Kidney epithelial cell (primary cell): ENCODE measurements around the gene KIRREL2. TPM values are rescaled to one million over a fixed set of nuclear protein-coding genes. Genes with fewer than 3 reads are reported as not detected.

Experiments used
- DNase-seq: peaks from one replicate; pipeline ENCODE4 v3.0.0-alpha.2; 2010; ENCODE audit warnings: low read depth
- H3K27me3 ChIP-seq: 2 replicates; pipeline ENCODE4 v1.6.0; 2011; ENCODE audit warnings: low read length; ENCODE audit not compliant: control insufficient read depth, insufficient read depth
- H3K36me3 ChIP-seq: 2 replicates; pipeline ENCODE4 v1.5.1; 2011; ENCODE audit warnings: low read length; ENCODE audit not compliant: control insufficient read depth, insufficient read depth
- H3K4me3 ChIP-seq: 2 replicates; pipeline ENCODE4 v1.5.1; 2011; ENCODE audit warnings: low read depth, mild to moderate bottlenecking, control low read depth, low read length
- total RNA-seq: library from RNA; depleted of rRNA; stranded (reverse); fragments of >200 nt; gene quantifications from 2 replicates; pipeline ENCODE4 v1.2.3, GENCODE V29; 2015
- TF ChIP-seq, protein P1 (sequence below): IDR thresholded peaks from 2 replicates; pipeline ENCODE4 v1.5.1; 2011; ENCODE audit warnings: mild to moderate bottlenecking, moderate library complexity, low read length, control low read depth, inconsistent platforms; ENCODE audit not compliant: insufficient read depth, poor library complexity, severe bottlenecking

Gene KIRREL2
- total RNA-seq, 1 donor from 2014 or later, result 0.50 TPM

DNA sequence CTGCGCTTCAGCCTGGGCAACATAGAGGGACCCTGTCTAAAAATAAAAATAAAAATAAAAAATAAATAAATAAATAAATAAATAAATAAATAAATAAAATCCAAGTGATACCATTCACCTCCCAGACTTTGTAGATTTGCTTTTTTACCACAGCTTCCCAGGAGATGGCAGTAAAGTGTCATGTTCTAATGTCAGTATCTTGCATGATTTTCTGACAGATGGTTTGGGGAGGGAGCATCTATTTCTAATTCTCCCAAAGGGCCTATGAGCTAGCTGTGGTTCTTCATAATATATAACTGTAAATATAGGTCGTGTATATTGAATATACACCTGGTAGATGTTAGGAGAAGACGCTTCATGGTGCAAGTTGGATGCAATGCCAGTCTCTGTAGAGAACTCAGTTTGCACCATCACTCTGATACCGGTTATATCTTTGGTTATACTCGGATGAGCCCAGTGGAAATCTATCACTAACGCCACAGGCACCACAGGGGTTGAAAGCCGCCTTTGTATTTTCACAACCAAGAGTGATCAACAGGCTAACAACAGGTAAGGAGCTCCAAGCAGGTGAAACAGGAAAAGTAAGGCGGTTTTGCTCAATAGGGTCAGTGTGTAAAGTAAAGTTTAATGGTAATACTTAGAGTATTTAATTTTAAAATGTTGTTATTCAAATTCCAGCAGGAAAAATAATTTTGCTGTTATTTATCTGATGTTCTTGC is 25.6 kb downstream of the KIRREL2 start:
- H3K36me3 ChIP-seq, result no peaks in the 10 kb centered on the region
- peaks cover 7% of the 10 kb centered on the region for H3K27me3 ChIP-seq
- TF ChIP-seq, protein P1, sequence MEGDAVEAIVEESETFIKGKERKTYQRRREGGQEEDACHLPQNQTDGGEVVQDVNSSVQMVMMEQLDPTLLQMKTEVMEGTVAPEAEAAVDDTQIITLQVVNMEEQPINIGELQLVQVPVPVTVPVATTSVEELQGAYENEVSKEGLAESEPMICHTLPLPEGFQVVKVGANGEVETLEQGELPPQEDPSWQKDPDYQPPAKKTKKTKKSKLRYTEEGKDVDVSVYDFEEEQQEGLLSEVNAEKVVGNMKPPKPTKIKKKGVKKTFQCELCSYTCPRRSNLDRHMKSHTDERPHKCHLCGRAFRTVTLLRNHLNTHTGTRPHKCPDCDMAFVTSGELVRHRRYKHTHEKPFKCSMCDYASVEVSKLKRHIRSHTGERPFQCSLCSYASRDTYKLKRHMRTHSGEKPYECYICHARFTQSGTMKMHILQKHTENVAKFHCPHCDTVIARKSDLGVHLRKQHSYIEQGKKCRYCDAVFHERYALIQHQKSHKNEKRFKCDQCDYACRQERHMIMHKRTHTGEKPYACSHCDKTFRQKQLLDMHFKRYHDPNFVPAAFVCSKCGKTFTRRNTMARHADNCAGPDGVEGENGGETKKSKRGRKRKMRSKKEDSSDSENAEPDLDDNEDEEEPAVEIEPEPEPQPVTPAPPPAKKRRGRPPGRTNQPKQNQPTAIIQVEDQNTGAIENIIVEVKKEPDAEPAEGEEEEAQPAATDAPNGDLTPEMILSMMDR, result peak; percentile 41
- no peak for DNase-seq
- H3K4me3 ChIP-seq, result no peak overlapping the region

GRCh38 chr19:35883882-35884281 is 27.2 kb downstream of the KIRREL2 start:
- H3K4me3 ChIP-seq, result no peak overlapping the region
- TF ChIP-seq, protein P1, result no peak
- no peaks in the 10 kb centered on the region for H3K36me3 ChIP-seq
- DNase-seq, result no peak
- peaks cover 4% of the 10 kb centered on the region for H3K27me3 ChIP-seq

DNA sequence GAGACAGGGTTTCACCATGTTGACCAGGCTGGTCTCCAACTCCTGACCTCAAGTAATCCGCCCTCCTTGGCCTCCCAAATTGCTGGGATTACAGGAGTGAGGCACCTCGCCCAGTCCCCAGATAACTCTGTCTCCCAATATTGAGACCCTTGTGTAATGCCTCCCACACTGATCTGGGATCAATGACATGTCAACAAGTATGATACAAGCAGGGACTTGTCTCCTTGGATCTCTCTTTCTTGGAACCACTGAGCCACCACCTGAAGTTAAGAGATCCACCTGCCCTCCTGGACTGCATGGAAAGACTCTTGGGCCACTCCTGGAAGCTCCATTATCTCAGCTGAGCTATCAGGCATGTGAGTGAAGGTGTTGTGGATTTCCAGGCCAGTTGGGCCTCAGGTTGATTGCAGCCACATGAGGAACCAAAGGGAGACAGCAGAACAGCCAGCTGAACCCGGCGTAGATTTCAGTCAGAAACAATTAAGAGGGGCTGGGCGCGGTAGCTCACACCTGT is 28.6 kb downstream of the KIRREL2 start:
- Histone ChIP-seq H3K36me3 (peaks cover 3% of the 10 kb centered on the region), H3K4me3 (no peak overlapping the region), H3K27me3 (no peaks in the 10 kb centered on the region)
- TF ChIP-seq, protein P1, result no peak
- no peak for DNase-seq

DNA sequence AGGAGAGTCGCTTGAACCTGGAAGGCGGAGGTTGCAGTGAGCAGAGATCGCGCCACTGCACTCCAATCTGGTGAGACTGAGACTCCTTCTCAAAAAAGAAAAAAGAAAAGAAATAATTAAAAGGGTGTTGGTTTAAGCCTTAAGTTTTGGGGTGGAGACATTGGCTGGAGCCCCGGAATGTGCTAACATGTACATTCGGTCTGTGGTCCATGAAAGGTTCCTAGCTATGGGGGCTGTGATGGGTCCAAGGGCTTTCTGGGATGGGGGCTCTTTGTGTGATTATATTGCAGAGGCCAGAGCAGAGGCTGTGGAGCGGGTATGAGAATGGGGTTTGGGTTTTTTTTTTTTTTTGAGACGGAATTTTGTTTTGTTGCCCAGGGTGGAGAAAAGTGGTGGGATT is 29.2 kb downstream of the KIRREL2 start:
- no peaks in the 10 kb centered on the region for H3K27me3 ChIP-seq
- no peak for DNase-seq
- TF ChIP-seq, protein P1, result no peak
- no peak overlapping the region for H3K4me3 ChIP-seq
- peaks cover 3% of the 10 kb centered on the region for H3K36me3 ChIP-seq

DNA sequence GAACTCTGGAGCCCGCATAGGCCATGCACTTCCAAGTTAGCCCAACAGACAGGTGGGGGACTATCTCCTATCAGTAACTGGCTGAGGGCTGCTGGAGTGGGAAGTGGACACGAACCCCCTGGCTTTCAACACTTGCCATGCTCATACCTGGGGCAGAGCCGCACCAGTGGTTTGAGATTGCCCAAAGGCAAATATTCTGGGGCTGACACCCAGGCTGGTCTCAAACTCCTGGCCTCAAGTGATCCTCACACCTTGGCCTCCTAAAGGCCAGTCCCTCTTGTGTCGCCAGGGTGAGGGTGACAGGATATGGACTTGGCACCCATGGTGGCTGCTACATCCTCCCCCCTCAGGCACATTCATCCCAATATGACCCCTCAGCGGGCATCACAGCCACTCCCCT is 30.5 kb downstream of the KIRREL2 start:
- Histone ChIP-seq H3K36me3 (peaks cover 3% of the 10 kb centered on the region), H3K27me3 (no peaks in the 10 kb centered on the region), H3K4me3 (no peak overlapping the region)
- TF ChIP-seq, protein P1, result no peak
- DNase-seq, result no peak

DNA sequence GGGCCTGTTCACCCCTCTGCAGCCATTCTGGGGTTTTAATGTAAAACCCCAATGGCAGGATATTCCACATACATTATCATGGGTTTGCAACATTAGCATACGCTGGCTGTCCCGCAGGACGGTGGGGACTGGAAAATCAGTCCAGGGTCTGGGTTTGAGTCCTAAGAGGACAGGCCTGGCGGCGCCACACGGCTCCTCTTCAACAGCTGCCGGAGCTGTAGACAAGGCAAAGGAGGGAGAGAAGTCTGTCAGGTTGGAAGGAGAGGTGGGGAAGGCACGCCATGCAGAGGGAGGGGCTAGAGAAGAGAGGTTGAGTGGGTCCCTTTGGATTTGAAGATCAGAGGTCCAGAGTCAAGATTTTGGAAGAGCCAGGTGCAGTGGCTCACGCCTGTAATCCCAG is 31.7 kb downstream of the KIRREL2 start:
- Histone ChIP-seq H3K27me3 (no peaks in the 10 kb centered on the region), H3K36me3 (peaks cover 3% of the 10 kb centered on the region), H3K4me3 (no peak overlapping the region)
- no peak for DNase-seq
- TF ChIP-seq, protein P1, result no peak
